Hepatocyte (in vitro differentiated cells): ENCODE measurements around the gene OVOL3.

ENCODE experiments used
- CTCF ChIP-seq: fragments of 200-600 bp; sonication (generic); IDR thresholded peaks from 2 replicates; pipeline ENCODE4 v1.5.1; 2016; ENCODE audit warnings: antibody characterized with exemption, mild to moderate bottlenecking; ENCODE audit not compliant: poor library complexity
- EZH2phosphoT487 ChIP-seq: fragments of 200-600 bp; sonication (generic); IDR thresholded peaks from one replicate; pipeline ENCODE4 v1.6.1; 2018; ENCODE audit warnings: antibody characterized with exemption, mild to moderate bottlenecking, low read depth, moderate library complexity; ENCODE audit not compliant: unreplicated experiment, severe bottlenecking

- TF ChIP-seq CTCF (no peak), EZH2phosphoT487 (no peak)
These were observed 28.2 kb downstream of the OVOL3 start for GRCh38 chr19:36139120-36139472.
